GM12865 (cell line): ENCODE measurements around the gene SLC16A13.
A peak's percentile ranks its signal among the peaks of the same experiment; 100 is the strongest.

ENCODE experiments used
- DNase-seq: peaks from one replicate; pipeline ENCODE4 v3.0.0; 2010; ENCODE audit warnings: low read depth
- H3K4me3 ChIP-seq: 2 replicates; pipeline ENCODE4 v1.5.1; 2011; ENCODE audit warnings: mild to moderate bottlenecking, low read depth, low read length, control low read depth
- CTCF ChIP-seq: IDR thresholded peaks from 2 replicates; pipeline ENCODE4 v1.5.1; 2011; ENCODE audit warnings: low read length, control low read depth, low read depth, inconsistent platforms; ENCODE audit not compliant: insufficient read depth; ENCODE audit errors: missing control alignments

The SLC16A13 gene

GRCh38 chr17:7023576-7024401, 12.0 kb upstream of the SLC16A13 start:
- no peak overlapping the region for H3K4me3 ChIP-seq
- DNase-seq = peak; percentile 94
- TF ChIP-seq CTCF = no peak

- H3K4me3 ChIP-seq = no peak overlapping the region
- no peak for TF ChIP-seq CTCF
- DNase-seq = no peak
These were observed 11.4 kb upstream of the SLC16A13 start for GRCh38 chr17:7024402-7024785.

GRCh38 chr17:7025245-7025644, 10.6 kb upstream of the SLC16A13 start:
- no peak overlapping the region for H3K4me3 ChIP-seq
- DNase-seq = no peak
- no peak for TF ChIP-seq CTCF

GRCh38 chr17:7026471-7027115, 9.2 kb upstream of the SLC16A13 start:
- DNase-seq = no peak
- H3K4me3 ChIP-seq = no peak overlapping the region
- no peak for TF ChIP-seq CTCF

- TF ChIP-seq CTCF = no peak
- no peak for DNase-seq
- H3K4me3 ChIP-seq = no peak overlapping the region
These were observed 8.5 kb upstream of the SLC16A13 start for GRCh38 chr17:7027335-7027734.

- H3K4me3 ChIP-seq = no peak overlapping the region
- TF ChIP-seq CTCF = no peak
- no peak for DNase-seq
These were observed 6.7 kb upstream of the SLC16A13 start for GRCh38 chr17:7029096-7029495.
